Neutrophil (primary cell): ENCODE results near the gene LRFN3.

Source experiments
- H3K27ac ChIP-seq: fragments of 200-600 bp; sonication (generic); 2 replicates; pipeline ENCODE4 v1.5.1; 2016; ENCODE audit warnings: mild to moderate bottlenecking, moderate library complexity
- H3K27me3 ChIP-seq: fragments of 200-600 bp; sonication (generic); 2 replicates; pipeline ENCODE4 v1.6.0; 2016; ENCODE audit warnings: mild to moderate bottlenecking
- H3K36me3 ChIP-seq: fragments of 200-600 bp; sonication (generic); 2 replicates; pipeline ENCODE4 v1.5.1; 2017
- H3K4me1 ChIP-seq, 2 experiments: fragments of 200-600 bp in 1 of 2; sonication (generic) in 1 of 2; 1 replicate in 1 of 2; 2 replicates in 1 of 2; pipeline versions ENCODE4 v1.5.1 to v1.6.1; 2013 to 2016; ENCODE audit warnings: low read depth in 1 of 2, low read length in 1 of 2, mild to moderate bottlenecking in 1 of 2, moderate library complexity in 1 of 2; ENCODE audit not compliant: control insufficient read depth in 1 of 2, insufficient read depth in 1 of 2
- H3K4me3 ChIP-seq, 2 experiments: fragments of 200-600 bp in 1 of 2; sonication (generic) in 1 of 2; 1 replicate in 1 of 2; 2 replicates in 1 of 2; pipeline ENCODE4 v1.5.1; 2013 to 2016; ENCODE audit warnings: low read depth in 1 of 2, low read length in 1 of 2, mild to moderate bottlenecking in 1 of 2, moderate library complexity in 1 of 2
- H3K9me3 ChIP-seq: fragments of 200-600 bp; sonication (generic); 2 replicates; pipeline ENCODE4 v1.5.1; 2016
- CTCF ChIP-seq: fragments of 200-600 bp; sonication (generic); IDR thresholded peaks from 2 replicates; pipeline ENCODE4 v1.5.1; 2016; ENCODE audit warnings: antibody characterized with exemption

Gene LRFN3

GRCh38 chr19:35986664-35987570 lies 50.7 kb downstream of the LRFN3 start:
- Histone ChIP-seq H3K36me3 (no peaks in the 10 kb centered on the region), H3K27ac (no peak overlapping the region), H3K27me3 (peaks cover 81% of the 10 kb centered on the region), H3K4me1 (peaks cover 2 to 6% of the 10 kb centered on the region in 2 experiments), H3K4me3 (peak overlapping the region; percentile 42 to 50), H3K9me3 (no peaks in the 10 kb centered on the region)
- no peak for TF ChIP-seq CTCF

GRCh38 chr19:35987571-35987896 lies 51.4 kb downstream of the LRFN3 start:
- Histone ChIP-seq H3K4me1 (peaks cover 2 to 6% of the 10 kb centered on the region in 2 experiments), H3K4me3 (peak overlapping the region; percentile 5 to 50), H3K36me3 (no peaks in the 10 kb centered on the region), H3K9me3 (no peaks in the 10 kb centered on the region), H3K27ac (no peak overlapping the region), H3K27me3 (peaks cover 76% of the 10 kb centered on the region)
- no peak for TF ChIP-seq CTCF

DNA sequence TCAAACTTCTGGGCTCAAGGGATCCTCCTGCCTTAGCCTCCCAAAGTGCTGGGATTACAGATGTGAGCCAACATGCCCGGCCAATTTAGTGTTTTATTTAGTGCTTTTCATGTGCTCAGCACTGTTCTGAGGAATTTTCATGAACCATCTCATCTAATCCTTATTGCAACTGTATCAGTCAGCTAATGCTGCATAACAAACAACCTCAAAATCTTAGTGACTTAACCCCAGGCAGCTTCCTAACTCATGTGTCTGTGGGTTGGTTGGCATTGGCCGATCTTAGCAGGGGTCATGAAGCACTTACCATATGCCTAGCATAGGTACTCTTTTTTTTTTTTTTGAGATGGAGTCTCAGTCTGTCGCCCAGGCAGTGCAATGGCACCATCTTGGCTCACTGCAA lies 52.6 kb downstream of the LRFN3 start:
- H3K4me3 ChIP-seq, result no peak overlapping the region
- no peak overlapping the region for H3K27ac ChIP-seq
- peaks cover 67% of the 10 kb centered on the region for H3K27me3 ChIP-seq
- TF ChIP-seq CTCF, result no peak
- H3K9me3 ChIP-seq, result no peaks in the 10 kb centered on the region
- H3K36me3 ChIP-seq, result no peaks in the 10 kb centered on the region
- H3K4me1 ChIP-seq, result peaks cover 2 to 8% of the 10 kb centered on the region in 2 experiments

GRCh38 chr19:35990156-35990555 lies 54.0 kb downstream of the LRFN3 start:
- Histone ChIP-seq H3K36me3 (no peaks in the 10 kb centered on the region), H3K9me3 (no peaks in the 10 kb centered on the region), H3K27me3 (peaks cover 59% of the 10 kb centered on the region), H3K4me3 (no peak overlapping the region), H3K4me1 (peaks cover 11 to 16% of the 10 kb centered on the region in 2 experiments), H3K27ac (no peak overlapping the region)
- TF ChIP-seq CTCF, result no peak

GRCh38 chr19:35990771-35991730 lies 54.9 kb downstream of the LRFN3 start:
- H3K4me3 ChIP-seq, result no peak overlapping the region
- H3K4me1 ChIP-seq, result peaks cover 20 to 25% of the 10 kb centered on the region in 2 experiments
- no peak for TF ChIP-seq CTCF
- H3K36me3 ChIP-seq, result no peaks in the 10 kb centered on the region
- H3K27ac ChIP-seq, result no peak overlapping the region
- no peaks in the 10 kb centered on the region for H3K9me3 ChIP-seq
- peaks cover 50% of the 10 kb centered on the region for H3K27me3 ChIP-seq
